ENCODE data around the gene HDDC2.

- TF ChIP-seq EZH2phosphoT487 (IDR thresholded peaks at IDR 0.05; ENCODE audit: borderline replicate concordance, low read length) (no peak), EZH2 (IDR thresholded peaks at IDR 0.05; ENCODE audit: low read length, unreplicated experiment) (no peak)
Observed at GRCh38 chr6:125323376-125323775, 21.6 kb upstream of the HDDC2 start.
